Natural killer cell (primary cell): ENCODE results near the gene HECTD2. TPM values are rescaled to one million over a fixed set of nuclear protein-coding genes. Genes with fewer than 3 reads are reported as not detected.

ENCODE experiments used
- ATAC-seq, 3 donors: fragments of 150-1000 bp in 2 of 3; fragments of 200-7000 bp in 1 of 3; cut with Tn5 transposase; 1 replicate in 1 of 3; 2 replicates in 2 of 3; pipeline ENCODE4 v1.10.0; 2021; ENCODE audit warnings: mild to moderate bottlenecking in 2 of 3, moderate library complexity in 2 of 3
- DNase-seq, 2 donors: peaks; one replicate each; pipeline versions ENCODE4 v3.0.0 to v3.0.0-alpha.2; 2013 to 2021; ENCODE audit warnings: mixed read lengths in 1 of 2
- H3K27ac ChIP-seq: one replicate; pipeline ENCODE4 v1.5.1; 2013; ENCODE audit warnings: mild to moderate bottlenecking, low read length
- H3K27me3 ChIP-seq: one replicate; pipeline ENCODE4 v1.6.1; 2013; ENCODE audit warnings: low read length; ENCODE audit not compliant: control insufficient read depth, insufficient read depth
- H3K36me3 ChIP-seq: one replicate; pipeline ENCODE4 v1.6.1; 2013; ENCODE audit warnings: low read length; ENCODE audit not compliant: control insufficient read depth, insufficient read depth
- H3K4me1 ChIP-seq: one replicate; pipeline ENCODE4 v1.6.1; 2013; ENCODE audit warnings: low read length; ENCODE audit not compliant: control insufficient read depth, insufficient read depth
- H3K4me3 ChIP-seq: one replicate; pipeline ENCODE4 v1.5.1; 2013; ENCODE audit warnings: low read length
- H3K9me3 ChIP-seq: one replicate; pipeline ENCODE4 v1.6.1; 2013; ENCODE audit warnings: low read length; ENCODE audit not compliant: control insufficient read depth, insufficient read depth
- H3K27ac Mint-ChIP-seq, 2 donors: one replicate each; pipeline ENCODE4 v1.8.0; 2022; ENCODE audit warnings: mild to moderate bottlenecking in 2 of 2, mixed read lengths in 2 of 2, moderate library complexity in 1 of 2
- H3K27me3 Mint-ChIP-seq, 2 donors: one replicate each; pipeline ENCODE4 v1.8.0; 2022; ENCODE audit warnings: low read depth in 2 of 2, mixed read lengths in 2 of 2
- H3K36me3 Mint-ChIP-seq: one replicate; pipeline ENCODE4 v1.8.0; 2022; ENCODE audit warnings: mixed read lengths
- H3K4me1 Mint-ChIP-seq, 2 donors: one replicate each; pipeline ENCODE4 v1.8.0; 2022; ENCODE audit warnings: mixed read lengths in 2 of 2
- H3K4me3 Mint-ChIP-seq: one replicate; pipeline ENCODE4 v1.8.0; 2022; ENCODE audit warnings: mild to moderate bottlenecking, moderate library complexity, mixed read lengths
- H3K9me3 Mint-ChIP-seq, 2 donors: one replicate each; pipeline ENCODE4 v1.8.0; 2022; ENCODE audit warnings: mixed read lengths in 2 of 2
- CTCF ChIP-seq: fragments of 200-600 bp; IDR thresholded peaks from one replicate; pipeline ENCODE4 v1.8.0; 2022; ENCODE audit warnings: antibody characterized with exemption
- WGBS: methylation state at CpG from one replicate; pipeline ENCODE4 v1.1.7; 2013; ENCODE audit warnings: missing lambda C conversion rate; ENCODE audit not compliant: insufficient coverage; 5-methylcytosine and 5-hydroxymethylcytosine counted together
- intact Hi-C: fragments of 100-400 bp; cut with micrococcal nuclease; formaldehyde crosslinking; loops from one replicate; pipeline ENCODE4 v1.14.2; 2022
- total RNA-seq, 4 donors: library from RNA; stranded (reverse); fragments of 120-200 nt in 1 of 4; gene quantifications; one replicate each; pipeline versions ENCODE4 v1.2.3 to v1.2.4, GENCODE V29; 2013 to 2022

The HECTD2 gene
- total RNA-seq, 3 donors from 2014 or later (not counting 1 experiment from before 2014, with no cell fraction given) = 0.61 to 3.6 (median 1.1) TPM

DNA sequence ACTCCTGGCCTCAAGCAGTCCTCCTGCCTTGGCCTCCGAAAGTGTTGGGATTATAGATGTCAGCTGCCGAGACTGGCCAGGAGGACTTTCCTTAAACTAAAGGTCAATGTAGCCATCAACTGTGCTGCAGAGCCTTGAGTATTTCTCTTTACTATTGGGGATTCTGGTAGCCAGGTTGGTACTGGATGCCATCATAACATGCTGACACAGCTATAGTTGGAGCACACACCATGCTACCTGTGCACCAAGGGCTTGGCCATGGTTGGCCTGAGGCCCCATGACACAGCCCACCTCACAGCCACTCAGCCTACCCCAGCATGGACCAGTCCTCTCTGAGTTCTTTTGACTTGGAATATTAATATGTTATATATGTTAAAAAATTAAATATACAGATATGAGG lies 54.4 kb downstream of the HECTD2 start:
- H3K36me3 ChIP-seq = no peaks in the 10 kb centered on the region
- peaks cover 6% of the 10 kb centered on the region for H3K36me3 Mint-ChIP-seq
- H3K4me1 Mint-ChIP-seq = no peaks in the 10 kb centered on the region
- no peaks in the 10 kb centered on the region for H3K27me3 ChIP-seq
- no peak for ATAC-seq
- H3K27ac ChIP-seq = no peak overlapping the region
- H3K27ac Mint-ChIP-seq = no peak overlapping the region
- no peaks in the 10 kb centered on the region for H3K4me1 ChIP-seq
- H3K27me3 Mint-ChIP-seq = peaks cover 0 to under 1% of the 10 kb centered on the region in 2 donors
- TF ChIP-seq CTCF = no peak
- H3K9me3 Mint-ChIP-seq = peaks cover 0 to under 1% of the 10 kb centered on the region in 2 donors
- intact Hi-C loops = no loop called here
- DNase-seq = no peak
- H3K9me3 ChIP-seq = no peaks in the 10 kb centered on the region
- whole genome bisulfite sequencing = 96% methylated on average over 2 of the region's 2 CpGs
- H3K4me3 Mint-ChIP-seq = no peak overlapping the region
- H3K4me3 ChIP-seq = no peak overlapping the region

GRCh38 chr10:91465261-91465660 lies 55.1 kb downstream of the HECTD2 start:
- Histone ChIP-seq H3K4me3 (no peak overlapping the region), H3K4me1 (no peaks in the 10 kb centered on the region), H3K9me3 (no peaks in the 10 kb centered on the region), H3K27me3 (no peaks in the 10 kb centered on the region), H3K27ac (no peak overlapping the region), H3K36me3 (no peaks in the 10 kb centered on the region)
- peaks cover 6% of the 10 kb centered on the region for H3K36me3 Mint-ChIP-seq
- H3K4me1 Mint-ChIP-seq = no peaks in the 10 kb centered on the region
- H3K27ac Mint-ChIP-seq = no peak overlapping the region
- H3K4me3 Mint-ChIP-seq = no peak overlapping the region
- 100% methylated on average over 1 of the region's 1 CpG for WGBS
- ATAC-seq = no peak
- H3K27me3 Mint-ChIP-seq = peaks cover 3 to 4% of the 10 kb centered on the region in 2 donors
- peaks cover 3 to 7% of the 10 kb centered on the region in 2 donors for H3K9me3 Mint-ChIP-seq
- no peak for DNase-seq
- TF ChIP-seq CTCF = no peak
- intact Hi-C loops = no loop called here

GRCh38 chr10:91467114-91467513 lies 57.0 kb downstream of the HECTD2 start:
- H3K27ac ChIP-seq = no peak overlapping the region
- WGBS = 94% methylated on average over 4 of the region's 4 CpGs
- Mint-ChIP-seq H3K9me3 (peaks cover 6 to 7% of the 10 kb centered on the region in 2 donors), H3K4me1 (no peaks in the 10 kb centered on the region), H3K36me3 (peaks cover 6% of the 10 kb centered on the region), H3K4me3 (no peak overlapping the region), H3K27ac (no peak overlapping the region), H3K27me3 (peaks cover 3 to 7% of the 10 kb centered on the region in 2 donors)
- no peak for ATAC-seq
- intact Hi-C loops = no loop called here
- H3K27me3 ChIP-seq = no peaks in the 10 kb centered on the region
- H3K4me3 ChIP-seq = no peak overlapping the region
- no peaks in the 10 kb centered on the region for H3K36me3 ChIP-seq
- no peaks in the 10 kb centered on the region for H3K4me1 ChIP-seq
- no peak for TF ChIP-seq CTCF
- no peak for DNase-seq
- no peaks in the 10 kb centered on the region for H3K9me3 ChIP-seq

DNA sequence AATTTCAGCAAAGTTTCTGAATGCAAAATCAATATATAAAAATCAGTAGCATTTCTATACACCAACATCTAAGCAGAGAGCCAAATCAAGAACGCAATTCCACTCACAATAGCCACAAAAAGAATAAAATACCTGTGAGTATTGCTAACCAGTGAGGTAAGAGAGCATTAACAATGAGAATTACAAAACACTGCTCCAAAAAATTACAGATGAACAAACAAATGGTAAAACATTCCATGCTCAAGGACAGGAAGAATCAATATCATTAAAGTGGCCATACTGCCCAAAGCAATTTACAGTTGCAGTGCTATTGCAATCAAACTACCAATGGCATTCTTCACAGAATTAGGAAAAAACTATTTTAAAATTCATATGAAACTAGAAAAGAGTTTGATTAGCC lies 61.5 kb downstream of the HECTD2 start:
- ATAC-seq (no peak), DNase-seq (no peak)
- Histone ChIP-seq H3K36me3 (no peaks in the 10 kb centered on the region), H3K9me3 (no peaks in the 10 kb centered on the region), H3K27me3 (no peaks in the 10 kb centered on the region), H3K4me1 (no peaks in the 10 kb centered on the region), H3K27ac (no peak overlapping the region), H3K4me3 (no peak overlapping the region)
- Mint-ChIP-seq H3K27ac (no peak overlapping the region), H3K9me3 (peaks cover 6 to 7% of the 10 kb centered on the region in 2 donors), H3K4me3 (no peak overlapping the region), H3K36me3 (peaks cover 1% of the 10 kb centered on the region), H3K4me1 (no peaks in the 10 kb centered on the region), H3K27me3 (peaks cover 3 to 7% of the 10 kb centered on the region in 2 donors)
- no CpG with 5 or more reads among the region's 1 CpG for WGBS
- no peak for TF ChIP-seq CTCF
- intact Hi-C loops = no loop called here
